Myocyte (in vitro differentiated cells): ENCODE measurements around the gene TBC1D24. TPM values are rescaled to one million over a fixed set of nuclear protein-coding genes. Genes with fewer than 3 reads are reported as not detected.

Experiments used
- DNase-seq: peaks from one replicate; pipeline ENCODE4 v3.0.0-alpha.2; 2012; ENCODE audit warnings: low read depth
- total RNA-seq: library from RNA; depleted of rRNA; stranded (reverse); fragments of >200 nt; gene quantifications from 2 replicates; pipeline ENCODE4 v1.2.3, GENCODE V29; 2014

The TBC1D24 gene
- total RNA-seq, 1 donor from 2014 or later: 27.6 TPM

GRCh38 chr16:2515180-2515851, 40.4 kb downstream of the TBC1D24 start:
- peak; percentile 61 for DNase-seq

DNA sequence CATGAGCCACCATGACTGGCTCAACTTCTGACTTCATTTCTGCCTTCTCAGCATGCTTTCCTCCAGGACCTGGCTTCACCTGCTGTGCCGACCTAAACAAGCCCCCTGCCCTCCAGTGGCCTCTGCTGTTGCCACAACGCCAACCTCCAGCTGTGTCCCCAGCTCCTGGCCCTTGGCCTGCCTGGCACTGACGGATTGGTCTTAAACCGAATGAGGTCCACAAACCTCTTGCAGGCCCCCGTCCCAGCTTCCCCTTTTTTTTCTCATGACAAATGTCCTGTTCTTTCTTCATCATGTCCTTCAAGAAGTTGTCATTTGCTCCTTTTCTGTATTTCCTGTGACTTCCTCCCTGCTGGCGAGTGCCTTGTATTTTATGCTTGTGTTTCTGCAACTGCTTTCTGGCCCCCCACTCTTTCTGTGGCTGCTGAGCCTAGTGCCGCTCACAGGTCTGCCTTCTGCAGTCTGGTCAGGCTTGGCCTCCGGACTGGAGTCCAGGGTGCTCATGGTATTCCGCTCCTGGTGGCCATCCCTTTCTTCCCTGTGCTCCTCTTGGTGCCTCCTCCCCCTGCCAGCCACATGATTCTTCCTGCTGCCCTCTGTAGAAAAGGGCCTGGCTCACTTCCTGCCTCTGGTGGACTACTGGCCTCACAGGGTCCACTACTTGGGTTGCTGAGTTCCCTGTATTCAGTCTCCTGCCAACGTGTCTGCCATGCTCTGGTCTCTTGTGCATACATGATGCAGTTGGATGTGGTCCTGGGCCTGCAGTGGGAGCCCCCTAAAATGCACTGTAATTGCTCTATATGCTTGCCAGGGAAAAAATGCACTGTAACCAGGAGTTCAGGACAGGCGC, 41.7 kb downstream of the TBC1D24 start:
- no peak for DNase-seq

GRCh38 chr16:2517954-2518605, 43.2 kb downstream of the TBC1D24 start:
- DNase-seq: no peak

GRCh38 chr16:2518823-2519710, 44.1 kb downstream of the TBC1D24 start:
- DNase-seq: no peak

DNA sequence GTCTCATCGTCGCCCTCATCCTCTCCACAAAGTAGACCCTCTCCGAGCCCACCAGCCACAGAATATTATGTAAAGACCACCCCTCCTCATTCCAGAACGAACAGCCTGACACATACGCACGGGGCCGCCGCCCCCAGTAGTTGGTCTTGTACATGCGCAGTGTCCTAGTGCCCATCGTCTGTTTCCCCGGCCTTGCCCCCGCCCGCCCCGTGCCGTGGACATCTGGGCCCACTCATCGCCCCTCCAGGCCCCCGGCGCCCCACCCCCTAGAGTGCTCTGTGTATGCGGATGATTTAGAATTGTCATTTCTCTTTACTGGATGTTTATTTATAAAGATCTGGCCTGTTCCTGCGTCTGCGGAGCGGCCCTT, 44.8 kb downstream of the TBC1D24 start:
- DNase-seq: no peak

GRCh38 chr16:2520097-2520783, 45.3 kb downstream of the TBC1D24 start, which contains the start of gene AMDHD2:
Gene AMDHD2, plus strand, starts transcription at chr16:2520371. Its CDS starts 88 bp downstream, at chr16:2520459.
- peak; percentile 81 for DNase-seq

DNA sequence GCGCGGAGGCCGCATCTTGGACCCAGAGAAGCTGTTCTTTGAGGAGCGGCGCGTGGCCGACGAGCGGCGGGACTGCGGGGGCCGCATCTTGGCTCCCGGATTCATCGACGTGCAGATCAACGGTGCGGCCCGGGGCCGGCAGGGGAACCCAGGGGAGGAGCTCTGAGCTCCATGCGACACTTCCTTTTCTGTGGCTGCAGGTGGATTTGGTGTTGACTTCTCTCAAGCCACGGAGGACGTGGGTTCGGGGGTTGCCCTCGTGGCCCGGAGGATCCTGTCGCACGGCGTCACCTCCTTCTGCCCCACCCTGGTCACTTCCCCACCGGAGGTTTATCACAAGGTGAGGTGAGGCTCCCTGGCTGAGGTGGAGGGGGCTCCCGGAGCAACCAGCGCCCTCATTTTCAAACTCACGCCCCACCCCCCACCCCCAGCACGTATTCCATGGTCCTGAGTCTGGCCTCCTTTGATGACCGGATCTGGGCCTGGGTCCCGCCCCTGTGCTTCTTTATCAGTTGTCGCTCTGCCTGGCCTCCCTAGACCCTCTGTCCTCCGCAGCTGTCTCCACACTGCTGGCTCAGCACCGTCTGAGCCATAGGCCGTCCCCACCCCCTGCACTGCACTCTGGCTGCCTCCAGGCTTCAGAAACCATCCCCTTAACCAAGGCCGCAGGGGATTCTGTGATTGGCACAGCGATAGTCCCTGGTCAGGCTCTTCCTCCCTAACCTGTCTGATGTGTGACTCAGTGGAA, 46.0 kb downstream of the TBC1D24 start:
- DNase-seq: no peak

DNA sequence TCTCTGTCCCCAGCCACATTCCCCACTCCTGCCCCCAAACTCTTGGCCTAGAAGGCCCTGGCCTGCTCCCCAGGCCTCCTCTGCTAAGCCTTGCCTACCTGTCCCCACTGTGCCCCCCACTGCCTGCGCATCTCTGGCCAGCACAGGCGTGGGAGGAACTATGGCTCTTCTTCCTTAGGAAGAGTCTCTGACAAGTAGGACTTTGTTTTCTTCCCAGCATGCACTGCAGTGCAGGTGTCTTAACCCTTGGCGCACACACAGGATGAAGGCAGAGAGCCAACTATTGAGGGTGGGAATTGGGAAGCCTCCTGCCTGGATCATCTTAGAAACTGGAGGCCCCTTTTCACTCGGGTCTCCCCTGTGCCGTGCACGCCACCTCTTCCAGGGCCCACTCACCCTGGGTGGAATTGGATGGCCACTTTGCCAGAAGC, 48.9 kb downstream of the TBC1D24 start:
- DNase-seq: no peak

DNA sequence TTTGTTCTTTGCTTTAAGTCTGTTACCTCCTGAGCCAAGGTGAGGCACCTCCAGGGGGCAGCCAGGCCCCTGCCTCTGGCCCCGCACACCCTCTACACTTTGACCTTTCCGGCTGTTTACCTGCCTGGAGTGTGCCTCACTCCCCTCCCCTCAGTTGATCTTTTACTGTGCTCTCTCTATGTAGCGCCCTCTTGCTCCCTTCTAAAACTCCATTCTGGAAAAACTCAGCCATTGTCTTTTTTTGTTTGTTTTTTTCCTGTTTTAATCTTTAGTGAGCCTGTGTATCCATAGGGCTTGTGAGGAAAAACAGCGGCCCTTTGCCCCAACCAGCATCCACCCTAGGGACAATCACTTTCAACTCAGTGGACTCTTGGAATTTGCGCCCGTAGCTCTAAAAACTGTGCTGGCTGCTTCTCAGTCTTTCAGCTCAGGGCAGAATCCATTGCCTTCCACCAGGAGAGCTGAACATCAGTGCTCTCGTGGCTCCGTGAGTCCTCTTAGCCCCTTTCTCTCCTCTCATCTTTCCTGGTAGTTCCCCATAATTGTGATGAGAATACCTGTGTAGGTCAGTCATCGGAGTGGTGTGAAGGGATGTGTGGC, 49.5 kb downstream of the TBC1D24 start:
- no peak for DNase-seq

- no peak for DNase-seq
Observed at GRCh38 chr16:2526135-2526534, 51.2 kb downstream of the TBC1D24 start.

DNA sequence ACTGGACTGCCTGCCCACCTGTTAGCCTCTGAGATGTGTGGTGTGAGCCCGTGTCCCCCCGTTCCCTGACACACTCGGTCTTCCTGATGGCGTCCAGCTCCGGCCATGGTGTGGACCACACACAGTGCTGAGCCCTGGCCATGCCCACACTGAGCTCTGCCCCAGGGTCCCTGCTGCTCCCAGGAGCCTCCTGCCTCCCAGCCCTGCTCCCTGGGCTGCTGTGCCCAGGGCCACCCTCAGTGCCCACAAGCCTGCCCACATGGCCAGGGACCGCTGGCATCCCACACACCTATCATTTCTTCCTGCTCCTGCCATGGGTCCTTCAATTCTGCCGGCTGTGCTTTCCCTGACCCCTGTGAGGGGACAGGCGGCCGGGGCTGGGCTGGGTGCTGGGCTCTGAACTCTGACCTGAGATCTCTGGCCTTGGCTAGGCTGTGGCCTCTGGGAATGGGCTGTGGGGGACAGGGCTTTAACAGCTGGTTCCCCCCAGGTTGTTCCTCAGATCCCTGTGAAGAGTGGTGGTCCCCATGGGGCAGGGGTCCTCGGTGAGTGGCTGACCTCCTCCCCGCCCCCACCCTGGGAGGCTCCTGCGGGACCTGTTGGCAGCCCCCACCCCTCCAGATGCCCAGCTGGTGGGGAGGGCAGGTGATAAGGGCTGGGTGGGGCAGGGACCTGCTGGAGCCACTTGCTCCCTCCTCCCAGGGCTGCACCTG, 52.3 kb downstream of the TBC1D24 start:
- no peak for DNase-seq

GRCh38 chr16:2527784-2528100, 52.8 kb downstream of the TBC1D24 start:
- DNase-seq: no peak

DNA sequence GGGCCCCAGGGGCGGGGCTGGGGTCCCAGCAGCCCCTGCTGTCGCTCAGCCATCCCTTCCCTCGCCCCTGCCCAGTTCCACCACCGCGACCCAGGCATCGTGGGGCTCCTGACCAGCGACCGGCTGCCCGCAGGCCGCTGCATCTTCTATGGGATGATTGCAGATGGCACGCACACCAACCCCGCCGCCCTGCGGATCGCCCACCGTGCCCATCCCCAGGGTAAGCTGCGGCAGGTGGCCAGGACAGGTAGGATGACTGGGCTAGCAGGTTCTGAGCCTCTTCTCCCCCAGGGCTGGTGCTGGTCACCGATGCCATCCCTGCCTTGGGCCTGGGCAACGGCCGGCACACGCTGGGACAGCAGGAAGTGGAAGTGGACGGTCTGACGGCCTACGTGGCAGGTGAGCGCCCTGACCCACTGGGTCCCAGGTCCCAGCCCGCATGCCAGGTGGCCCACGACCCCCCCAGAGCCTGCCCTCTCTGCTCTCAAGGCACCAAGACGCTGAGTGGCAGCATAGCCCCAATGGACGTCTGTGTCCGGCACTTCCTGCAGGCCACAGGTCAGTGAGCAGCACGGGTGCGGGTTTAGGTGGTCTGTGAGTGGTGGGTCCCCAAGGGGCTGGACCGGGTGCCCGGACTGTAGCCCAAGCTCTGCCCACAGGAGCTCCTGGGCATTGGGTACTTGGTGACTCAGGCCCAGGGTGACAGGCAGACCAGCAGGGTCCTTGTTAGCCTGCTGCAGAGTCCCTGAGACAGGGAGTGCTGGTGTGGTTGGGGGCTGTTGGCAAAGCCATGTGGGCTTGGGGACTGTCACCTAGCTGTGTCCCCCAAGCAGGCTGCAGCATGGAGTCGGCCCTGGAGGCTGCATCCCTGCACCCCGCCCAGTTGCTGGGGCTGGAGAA, 53.5 kb downstream of the TBC1D24 start:
- DNase-seq: no peak

GRCh38 chr16:2529061-2529931, 54.4 kb downstream of the TBC1D24 start:
- no peak for DNase-seq

- DNase-seq: no peak
Observed at GRCh38 chr16:2529961-2530628, 55.2 kb downstream of the TBC1D24 start.
